Left ventricle myocardium inferior (tissue), 1 donor: Measurements from ENCODE around the gene TPK1. TPM values are rescaled to one million over a fixed set of nuclear protein-coding genes. Genes with fewer than 3 reads are reported as not detected.
"Not testable (repeated sequence)": the region's sequence is repeated elsewhere in the genome, so short reads cannot be mapped to it uniquely, and the experiment has no call there.

Experiments
- DNase-seq: peaks from one replicate; pipeline ENCODE4 v3.0.0-alpha.2; 2020
- H3K27ac ChIP-seq: fragments of 200-600 bp; replicated peaks from 2 replicates; pipeline ENCODE4 v1.8.0; 2021
- H3K27me3 ChIP-seq: fragments of 200-600 bp; 2 replicates; pipeline ENCODE4 v1.8.0; 2021; ENCODE audit warnings: low read depth
- H3K36me3 ChIP-seq: fragments of 200-600 bp; 2 replicates; pipeline ENCODE4 v1.8.0; 2021
- H3K4me1 ChIP-seq: fragments of 200-600 bp; 2 replicates; pipeline ENCODE4 v1.8.0; 2021
- H3K4me3 ChIP-seq: fragments of 200-600 bp; 2 replicates; pipeline ENCODE4 v1.8.0; 2021; ENCODE audit warnings: mild to moderate bottlenecking, moderate library complexity
- H3K9me3 ChIP-seq: fragments of 200-600 bp; replicated peaks from 2 replicates; pipeline ENCODE4 v1.8.0; 2021
- intact Hi-C: fragments of 100-400 bp; cut with micrococcal nuclease; formaldehyde crosslinking; loops from one replicate; pipeline ENCODE4 v1.11.0; 2022
- total RNA-seq: library from RNA; stranded (reverse); fragmentation: NEBNext Ultra II Directional; extraction: Animal tissue kit (Norgen Biotek cat#: 25700); gene quantifications from one replicate; pipeline ENCODE4 v1.2.1, GENCODE V29; 2021
- TF ChIP-seq, protein P1 (sequence below): fragments of 200-600 bp; IDR thresholded peaks from 2 replicates; pipeline ENCODE4 v1.8.0; 2021; ENCODE audit warnings: antibody characterized with exemption, mild to moderate bottlenecking, borderline replicate concordance
- donor health status: DM: no; HTN: yes; CAD: no; lungs with severe emphysema.

Gene TPK1
- total RNA-seq, 1 donor from 2014 or later = 3.5 TPM

DNA sequence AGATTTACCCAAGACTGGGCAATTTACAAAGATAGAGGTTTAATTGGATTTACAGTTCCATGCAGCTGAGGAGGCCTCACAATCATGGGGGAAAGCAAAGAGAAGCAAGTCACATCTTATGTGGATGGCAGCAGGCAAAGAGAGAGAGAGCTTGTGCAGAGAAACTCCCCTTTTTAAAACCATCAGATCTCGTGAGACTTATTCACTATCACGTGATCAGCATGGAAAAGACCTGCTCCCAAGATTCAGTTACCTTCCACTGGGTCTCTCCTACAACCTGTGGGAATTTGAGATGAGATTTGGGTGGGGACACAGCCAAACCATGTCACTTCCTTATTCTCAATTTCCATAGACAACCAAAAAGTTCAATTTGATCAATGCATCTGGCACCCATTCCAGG is 407.4 kb downstream of the TPK1 start:
- no peak overlapping the region for H3K4me3 ChIP-seq
- TF ChIP-seq, protein P1, sequence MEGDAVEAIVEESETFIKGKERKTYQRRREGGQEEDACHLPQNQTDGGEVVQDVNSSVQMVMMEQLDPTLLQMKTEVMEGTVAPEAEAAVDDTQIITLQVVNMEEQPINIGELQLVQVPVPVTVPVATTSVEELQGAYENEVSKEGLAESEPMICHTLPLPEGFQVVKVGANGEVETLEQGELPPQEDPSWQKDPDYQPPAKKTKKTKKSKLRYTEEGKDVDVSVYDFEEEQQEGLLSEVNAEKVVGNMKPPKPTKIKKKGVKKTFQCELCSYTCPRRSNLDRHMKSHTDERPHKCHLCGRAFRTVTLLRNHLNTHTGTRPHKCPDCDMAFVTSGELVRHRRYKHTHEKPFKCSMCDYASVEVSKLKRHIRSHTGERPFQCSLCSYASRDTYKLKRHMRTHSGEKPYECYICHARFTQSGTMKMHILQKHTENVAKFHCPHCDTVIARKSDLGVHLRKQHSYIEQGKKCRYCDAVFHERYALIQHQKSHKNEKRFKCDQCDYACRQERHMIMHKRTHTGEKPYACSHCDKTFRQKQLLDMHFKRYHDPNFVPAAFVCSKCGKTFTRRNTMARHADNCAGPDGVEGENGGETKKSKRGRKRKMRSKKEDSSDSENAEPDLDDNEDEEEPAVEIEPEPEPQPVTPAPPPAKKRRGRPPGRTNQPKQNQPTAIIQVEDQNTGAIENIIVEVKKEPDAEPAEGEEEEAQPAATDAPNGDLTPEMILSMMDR = no peak

DNA sequence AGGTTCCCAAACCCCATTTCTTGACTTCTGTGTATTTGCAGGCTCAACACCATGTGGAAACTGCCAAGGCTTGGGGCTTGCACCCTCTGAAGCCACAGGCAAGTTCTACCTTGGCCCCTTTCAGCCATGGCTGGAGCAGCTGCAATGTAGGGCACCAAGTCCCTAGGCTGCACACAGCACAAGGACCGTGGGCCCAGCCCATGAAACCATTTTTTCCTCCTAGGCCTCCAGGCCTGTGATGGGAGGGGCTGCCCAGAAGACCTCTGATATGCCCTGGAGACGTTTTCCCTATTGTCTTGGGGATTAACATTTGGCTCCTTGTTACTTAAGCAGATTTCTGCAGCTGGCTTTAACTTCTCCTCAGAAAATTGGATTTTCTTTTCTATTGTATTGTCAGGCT is 408.3 kb downstream of the TPK1 start:
- H3K4me3 ChIP-seq, H3K4me1 ChIP-seq, H3K36me3 ChIP-seq, DNase-seq, intact Hi-C loops, H3K27ac ChIP-seq, H3K27me3 ChIP-seq: not testable (repeated sequence)
- peaks cover 48% of the 10 kb centered on the region for H3K9me3 ChIP-seq

More for the DNA sequence above, 407.4 kb downstream of the TPK1 start:
- intact Hi-C loops = no loop called here
- Histone ChIP-seq H3K36me3 (no peaks in the 10 kb centered on the region), H3K27me3 (peaks cover 2% of the 10 kb centered on the region), H3K9me3 (peaks cover 48% of the 10 kb centered on the region), H3K4me1 (no peaks in the 10 kb centered on the region), H3K27ac (no peak overlapping the region)
- DNase-seq = no peak

DNA sequence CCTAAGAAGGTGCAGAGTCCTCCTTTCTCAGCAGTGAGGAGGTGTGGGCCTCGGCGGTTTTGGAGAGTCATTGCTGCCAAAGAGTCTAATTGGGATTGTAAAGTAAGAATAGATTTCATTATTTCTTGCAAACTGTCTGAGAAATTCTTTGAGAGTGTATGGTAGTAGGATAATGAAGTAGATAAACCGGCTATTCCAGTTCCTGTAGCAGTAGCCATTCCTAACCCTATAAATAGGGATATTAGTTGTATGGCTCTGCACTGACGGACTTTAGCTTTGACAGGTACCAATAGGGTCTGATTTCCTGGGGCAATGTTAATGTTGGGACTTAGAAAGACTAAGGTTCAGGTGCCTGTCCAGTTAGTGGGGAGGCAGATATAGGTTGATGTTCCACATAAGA is 416.9 kb downstream of the TPK1 start:
- intact Hi-C loops = not testable (repeated sequence)

DNA sequence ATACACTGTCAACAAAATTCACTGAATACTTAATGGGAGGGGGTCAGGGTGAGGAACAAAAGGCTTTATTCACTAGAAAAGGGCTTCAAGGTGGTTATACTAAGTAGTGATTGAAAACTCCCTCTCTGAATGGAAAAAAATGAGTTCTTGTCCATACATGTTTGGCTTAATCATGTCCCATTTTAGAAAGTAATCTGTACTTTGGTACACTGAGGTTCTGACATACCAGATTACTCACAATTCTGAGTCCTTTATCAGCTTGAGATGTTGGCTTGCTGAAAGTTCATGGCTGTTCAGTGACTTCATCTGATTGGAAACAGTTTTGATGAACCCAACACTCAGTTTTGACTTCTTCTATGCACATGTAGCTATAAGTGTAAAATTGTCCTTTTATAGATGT is 419.5 kb downstream of the TPK1 start:
- H3K4me1 ChIP-seq = no peaks in the 10 kb centered on the region
- no peak overlapping the region for H3K27ac ChIP-seq
- no peak overlapping the region for H3K4me3 ChIP-seq
- intact Hi-C loops = no loop called here
- TF ChIP-seq, protein P1 = no peak
- peaks cover 4% of the 10 kb centered on the region for H3K9me3 ChIP-seq
- peaks cover 9% of the 10 kb centered on the region for H3K27me3 ChIP-seq
- no peak for DNase-seq
- H3K36me3 ChIP-seq = no peaks in the 10 kb centered on the region

More for the DNA sequence above, 416.9 kb downstream of the TPK1 start:
- not testable (repeated sequence) for H3K36me3 ChIP-seq, H3K4me3 ChIP-seq, H3K27me3 ChIP-seq, H3K27ac ChIP-seq, H3K9me3 ChIP-seq, DNase-seq, H3K4me1 ChIP-seq

DNA sequence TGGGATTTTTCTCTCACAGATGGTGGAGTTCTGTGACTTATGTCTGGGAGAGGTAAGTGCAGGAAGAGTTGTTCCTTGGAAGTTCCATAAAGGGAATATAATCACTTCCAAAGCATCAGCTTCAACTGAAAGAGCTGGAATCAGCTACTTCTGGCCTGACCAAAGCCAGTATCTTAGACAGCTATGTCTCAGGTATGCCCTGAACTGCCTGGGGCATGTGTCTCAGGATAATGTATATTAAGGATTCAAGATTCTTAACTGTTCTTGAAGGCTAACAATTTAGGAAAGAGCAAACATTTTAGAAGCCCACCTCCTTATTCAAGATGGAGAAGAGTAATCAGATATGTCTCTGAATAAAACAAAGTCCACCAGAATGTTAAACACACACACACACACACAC is 420.0 kb downstream of the TPK1 start:
- H3K9me3 ChIP-seq = peaks cover 4% of the 10 kb centered on the region
- intact Hi-C loops = no loop called here

DNA sequence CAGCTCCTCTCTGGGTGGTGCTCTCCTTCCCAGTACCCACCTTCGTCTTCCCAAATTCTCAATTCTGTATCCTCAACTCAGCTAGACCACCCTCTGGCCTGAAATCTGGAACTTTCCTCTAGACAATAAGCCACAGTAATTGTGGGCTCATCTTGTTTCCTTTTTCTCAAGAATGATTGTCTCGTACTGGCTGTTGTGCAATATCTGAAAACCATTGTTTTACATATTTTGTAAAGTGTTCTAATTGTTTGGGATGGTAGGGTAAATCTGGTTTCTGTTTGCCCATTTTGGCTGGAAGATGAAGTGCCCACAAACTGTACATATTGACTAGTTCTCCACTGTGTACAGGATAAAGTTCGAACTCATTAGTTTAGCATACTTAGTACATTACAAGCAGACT is 421.0 kb downstream of the TPK1 start:
- no peak for DNase-seq
- Histone ChIP-seq H3K36me3 (no peaks in the 10 kb centered on the region), H3K9me3 (peaks cover 4% of the 10 kb centered on the region), H3K27ac (no peak overlapping the region), H3K4me1 (no peaks in the 10 kb centered on the region), H3K27me3 (peaks cover 19% of the 10 kb centered on the region), H3K4me3 (no peak overlapping the region)
- TF ChIP-seq, protein P1 = no peak
- intact Hi-C loops = no loop called here

More for the DNA sequence above, 420.0 kb downstream of the TPK1 start:
- no peak for DNase-seq
- H3K27me3 ChIP-seq = peaks cover 14% of the 10 kb centered on the region
- no peak overlapping the region for H3K4me3 ChIP-seq
- no peaks in the 10 kb centered on the region for H3K4me1 ChIP-seq
- no peak overlapping the region for H3K27ac ChIP-seq
- TF ChIP-seq, protein P1 = no peak
- H3K36me3 ChIP-seq = no peaks in the 10 kb centered on the region

DNA sequence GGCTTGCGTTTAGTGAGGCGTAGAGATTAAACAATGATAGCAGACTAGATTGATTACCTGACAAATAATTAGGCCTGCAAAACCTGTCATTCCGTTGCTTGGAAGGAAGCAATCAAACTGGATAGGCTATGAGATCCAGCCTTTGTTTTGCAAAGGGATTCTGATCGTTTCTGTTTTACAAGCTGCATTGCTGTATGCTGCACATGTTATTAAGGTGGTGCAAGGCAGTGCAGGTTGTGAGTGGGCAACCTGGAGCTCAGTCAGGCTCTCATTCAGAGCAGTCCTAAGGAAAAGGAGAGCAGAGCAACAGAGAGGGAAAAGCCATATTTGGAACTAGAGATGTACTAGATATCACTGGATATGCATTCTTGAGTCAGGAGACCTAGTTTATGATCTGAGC is 425.4 kb downstream of the TPK1 start:
- Histone ChIP-seq H3K27ac (no peak overlapping the region), H3K9me3 (no peaks in the 10 kb centered on the region), H3K27me3 (peaks cover 21% of the 10 kb centered on the region), H3K36me3 (no peaks in the 10 kb centered on the region), H3K4me1 (no peaks in the 10 kb centered on the region), H3K4me3 (no peak overlapping the region)
- TF ChIP-seq, protein P1 = no peak
- intact Hi-C loops = no loop called here
- DNase-seq = no peak
